Activated CD4-positive, alpha-beta T cell treated with anti-CD3 and anti-CD28 coated beads, Interleukin-2, amount 50 U/mL, for 4 hours (primary cell): ENCODE data around the gene CDH16.

Experiments used
- DNase-seq, 2 experiments: peaks; one replicate each; pipeline ENCODE4 v3.0.0-alpha.2; 2020

CDH16 gene

GRCh38 chr16:66895689-66895979 is 23.1 kb downstream of the CDH16 start:
- no peak for DNase-seq

DNA sequence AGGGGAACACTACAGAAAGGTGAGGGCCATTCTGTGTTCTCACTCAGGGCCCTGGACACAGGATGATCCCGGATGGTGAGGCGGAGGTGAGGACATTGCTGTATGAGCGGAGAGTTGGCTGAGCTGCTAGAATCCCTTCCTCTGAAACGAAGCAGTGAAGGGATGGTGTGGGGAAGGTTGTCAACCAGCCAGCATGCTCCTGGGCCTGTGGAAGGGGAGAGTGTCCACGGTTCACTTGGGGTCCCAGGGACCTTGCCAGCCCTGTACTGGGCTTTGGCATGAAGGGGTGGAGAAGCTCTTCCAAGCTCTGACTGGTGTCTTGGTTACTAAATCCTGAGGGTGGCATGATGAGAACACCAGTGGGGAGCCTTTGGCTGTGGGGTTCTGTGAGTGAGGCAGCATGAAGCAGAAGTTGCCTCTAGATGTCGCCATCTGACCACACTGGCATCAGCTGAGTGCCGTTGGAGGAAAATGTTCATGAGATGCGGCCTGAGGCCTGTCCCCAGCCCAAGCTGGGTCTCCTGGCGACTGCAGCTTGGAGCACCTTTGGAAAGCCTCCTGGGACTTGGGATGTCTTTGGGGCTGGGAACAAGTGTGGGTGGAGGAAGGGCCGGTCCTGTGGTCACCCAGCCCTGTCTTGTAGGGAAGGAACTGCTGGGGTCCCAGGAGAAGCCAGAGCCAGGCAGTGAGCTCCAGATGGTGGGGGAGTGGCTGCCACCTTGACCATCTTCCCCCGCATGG is 23.6 kb downstream of the CDH16 start:
- peak; percentile 58 to 60 for DNase-seq

- DNase-seq, result no peak
Observed at GRCh38 chr16:66894055-66894454, 24.6 kb downstream of the CDH16 start.

- no peak for DNase-seq
Observed at GRCh38 chr16:66891797-66892196, 26.9 kb downstream of the CDH16 start.

GRCh38 chr16:66891360-66891759 is 27.3 kb downstream of the CDH16 start:
- no peak for DNase-seq

DNA sequence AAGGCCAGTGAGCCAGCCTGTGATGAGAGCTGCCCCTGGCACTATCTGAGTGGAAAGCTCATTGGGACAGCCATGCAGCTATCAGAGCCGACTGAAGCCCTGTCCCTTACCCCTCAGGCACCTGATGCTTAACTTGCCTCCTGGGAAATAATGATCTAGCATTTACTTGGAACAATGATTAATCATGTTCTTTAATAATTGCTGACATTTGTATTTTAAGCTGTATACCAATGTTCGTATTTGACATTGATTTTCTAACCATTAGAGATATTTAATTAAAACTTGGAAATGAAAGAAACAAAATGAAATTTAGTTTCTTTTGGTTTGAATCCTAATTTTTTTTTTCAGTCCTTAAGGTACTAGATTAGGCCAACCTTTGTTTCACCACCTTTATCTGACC is 27.9 kb downstream of the CDH16 start:
- DNase-seq, result no peak

DNA sequence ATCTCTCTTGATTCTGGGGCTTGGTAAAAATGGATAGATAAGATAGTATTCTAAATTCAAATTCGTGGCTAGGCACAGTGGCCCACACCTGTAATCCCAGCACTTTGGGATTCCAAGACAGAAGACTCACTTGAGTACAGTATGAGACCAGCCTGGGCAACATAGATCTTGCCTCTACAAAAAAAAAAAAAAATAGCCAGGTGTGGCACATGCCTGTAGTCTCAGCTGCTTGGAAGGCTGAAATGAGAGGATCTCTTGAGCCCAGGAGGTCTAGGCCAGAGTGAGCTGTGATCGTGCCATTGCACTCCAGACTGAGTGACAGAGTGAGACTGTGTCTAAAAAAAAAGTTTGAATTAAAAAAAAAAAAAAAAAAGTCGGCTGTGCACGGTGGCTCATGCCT is 29.1 kb downstream of the CDH16 start:
- DNase-seq, result no peak

DNA sequence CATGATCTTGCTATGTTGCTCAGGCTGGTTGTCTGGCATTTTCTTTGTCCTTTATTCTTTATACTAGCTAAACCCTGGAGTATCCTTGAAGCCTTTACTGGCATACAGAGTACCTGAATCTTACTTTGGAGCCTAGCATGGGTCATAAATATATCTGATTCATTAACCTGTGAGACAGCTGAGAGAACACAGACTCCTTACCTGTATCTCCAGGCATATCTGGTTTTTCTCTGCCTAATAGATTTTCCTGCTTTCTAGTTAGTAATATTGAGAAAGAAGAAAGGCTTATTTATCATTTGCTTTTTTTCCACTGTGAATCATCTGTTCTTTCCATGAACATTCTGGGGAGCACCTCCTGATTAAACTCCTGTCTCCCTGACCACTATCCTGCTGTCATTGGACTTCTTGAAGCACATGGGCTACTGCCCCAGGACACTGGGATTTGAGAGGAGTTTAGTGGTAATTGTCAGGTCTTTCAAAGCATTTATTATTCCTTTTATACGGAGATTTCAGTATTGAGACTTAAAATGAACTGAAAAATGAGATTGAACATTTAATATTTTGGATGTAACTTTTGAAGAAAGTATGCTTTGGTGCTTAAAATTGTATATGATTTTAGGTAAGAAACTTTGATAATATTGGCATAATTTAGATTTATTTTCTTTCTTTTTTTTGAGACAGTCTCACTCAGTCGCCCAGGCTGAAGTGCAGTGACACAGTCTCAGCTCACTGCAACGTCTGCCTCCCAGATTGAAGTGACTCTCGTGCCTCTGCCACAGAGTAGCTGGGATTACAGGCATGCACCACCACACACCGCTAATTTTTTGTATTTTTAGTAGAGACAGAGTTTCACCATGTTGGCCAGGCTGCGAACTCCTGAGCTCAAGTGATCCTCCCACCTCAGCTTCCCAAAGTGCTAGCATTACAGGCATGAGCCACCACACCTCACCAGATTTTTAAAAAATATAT is 29.8 kb downstream of the CDH16 start:
- DNase-seq, result no peak

- no peak for DNase-seq
Observed at GRCh38 chr16:66886914-66887313, 31.8 kb downstream of the CDH16 start.

DNA sequence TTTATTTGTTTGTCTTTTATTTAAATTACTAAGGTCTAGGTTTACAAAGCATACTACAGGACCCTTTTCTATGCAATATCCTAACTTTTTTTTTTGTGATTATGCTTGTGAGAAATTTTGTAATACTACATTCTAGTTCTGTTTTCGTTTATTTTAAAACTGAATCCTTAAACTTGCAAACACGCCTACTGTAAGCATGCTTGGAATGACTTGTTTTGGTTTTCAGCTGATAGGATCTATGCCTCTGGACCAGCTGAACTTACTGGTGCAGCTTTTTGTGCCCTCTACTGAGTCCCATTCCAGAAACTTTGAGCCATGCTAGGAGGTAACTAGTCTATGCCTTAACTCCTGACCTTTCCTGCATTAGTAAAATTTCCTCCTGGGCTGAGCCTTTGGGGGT is 32.4 kb downstream of the CDH16 start:
- DNase-seq, result no peak

DNA sequence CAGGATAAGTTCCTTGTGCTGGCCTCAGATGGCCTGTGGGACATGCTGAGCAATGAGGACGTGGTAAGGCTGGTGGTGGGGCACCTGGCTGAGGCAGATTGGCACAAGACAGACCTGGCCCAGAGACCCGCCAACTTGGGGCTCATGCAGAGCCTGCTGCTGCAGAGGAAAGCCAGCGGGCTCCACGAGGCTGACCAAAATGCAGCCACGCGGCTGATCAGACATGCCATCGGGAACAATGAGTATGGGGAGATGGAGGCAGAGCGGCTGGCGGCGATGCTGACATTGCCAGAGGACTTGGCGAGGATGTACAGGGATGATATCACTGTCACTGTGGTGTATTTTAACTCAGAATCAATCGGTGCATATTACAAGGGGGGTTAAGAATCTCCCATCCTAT is 33.2 kb downstream of the CDH16 start:
- DNase-seq, result no peak

GRCh38 chr16:66882702-66883101 is 36.0 kb downstream of the CDH16 start:
- DNase-seq, result no peak

- DNase-seq, result no peak
Observed at GRCh38 chr16:66881964-66882508, 36.6 kb downstream of the CDH16 start.

DNA sequence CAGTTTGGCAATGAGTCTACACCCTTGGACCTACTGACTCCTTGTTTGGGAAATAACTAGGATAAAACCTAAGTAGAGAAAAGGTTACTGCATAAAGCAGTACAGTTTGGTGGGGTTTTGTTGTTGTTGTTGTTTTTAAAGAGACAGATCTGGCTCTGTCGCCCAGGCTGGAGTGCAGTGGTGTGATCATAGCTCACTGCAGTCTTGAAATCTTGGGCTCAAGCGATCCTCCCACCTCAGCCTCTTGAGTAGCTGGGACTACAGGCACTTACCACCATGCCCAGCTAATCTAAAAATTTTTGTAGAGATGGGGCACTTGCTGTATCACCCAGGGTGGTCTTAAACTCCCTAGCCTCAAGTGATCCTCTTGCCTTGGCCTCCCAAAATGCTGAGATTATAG is 37.1 kb downstream of the CDH16 start:
- no peak for DNase-seq

DNA sequence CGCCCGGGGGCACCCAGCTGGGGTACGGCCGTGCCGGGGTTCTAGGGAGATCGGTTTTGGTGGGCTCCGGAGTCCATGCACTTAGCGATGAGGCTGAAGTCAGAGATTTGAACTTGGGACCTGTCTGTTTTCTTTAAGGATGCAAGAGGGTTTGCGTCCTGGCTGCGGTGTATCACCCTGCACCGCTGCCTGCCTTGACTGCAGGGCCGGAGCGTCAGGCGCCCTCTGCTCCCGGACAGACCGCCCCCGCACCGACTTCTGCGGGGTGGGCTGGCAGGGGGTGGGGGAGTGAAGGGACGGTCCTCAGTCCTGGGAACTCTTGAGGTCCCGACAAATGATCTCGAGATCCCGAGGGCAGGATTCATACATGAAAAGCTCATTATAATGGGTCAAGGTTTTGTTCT is 37.7 kb downstream of the CDH16 start:
- DNase-seq, result no peak

- DNase-seq, result peak; percentile 85 to 86
Observed at GRCh38 chr16:66880288-66881013, 38.2 kb downstream of the CDH16 start, which contains the start of gene PDP2. Gene PDP2, plus strand, starts transcription at chr16:66880515. Its CDS starts 3,770 bp downstream, at chr16:66884285.

GRCh38 chr16:66878067-66878466 is 40.6 kb downstream of the CDH16 start:
- DNase-seq, result peak in 1 of 2 experiments; percentile 44

GRCh38 chr16:66874079-66874775 is 44.5 kb downstream of the CDH16 start:
- DNase-seq, result no peak

GRCh38 chr16:66873685-66874055 is 45.0 kb downstream of the CDH16 start:
- DNase-seq, result no peak

DNA sequence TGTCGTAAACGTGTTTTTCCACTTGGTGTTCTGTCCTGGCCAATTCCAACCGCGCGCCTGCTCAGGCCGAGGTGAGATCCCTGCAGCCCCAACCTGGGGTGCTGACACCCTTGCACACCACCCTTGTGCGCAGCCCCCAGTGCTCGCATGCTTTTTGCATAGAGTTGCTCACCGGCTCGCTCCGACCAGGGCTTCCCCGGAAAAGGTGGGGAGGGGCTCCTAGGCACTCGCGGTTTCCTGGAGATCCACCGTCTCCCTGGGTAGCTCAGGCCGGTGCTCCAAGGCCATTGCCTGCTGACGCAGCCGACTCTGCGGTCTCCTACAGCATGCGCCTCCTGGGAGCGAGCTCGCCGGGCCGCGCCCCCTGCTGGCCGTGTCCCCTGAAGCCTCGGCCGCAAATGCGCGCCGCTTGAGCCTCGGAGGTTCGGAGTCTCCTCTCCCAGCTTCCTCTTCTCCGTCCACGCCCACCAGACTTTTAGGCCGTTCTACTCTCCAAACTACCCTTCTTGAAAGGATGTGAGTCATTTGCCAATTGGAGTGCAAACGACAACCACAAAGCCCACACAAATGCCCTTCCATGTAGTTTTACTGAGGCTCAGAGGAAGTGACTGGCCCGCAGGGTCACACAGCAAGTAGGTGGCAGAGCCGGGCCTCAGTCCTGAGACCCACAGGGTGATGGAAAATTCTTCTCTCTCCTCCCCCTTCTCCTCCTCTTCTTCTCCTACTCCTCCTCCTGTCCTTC is 45.6 kb downstream of the CDH16 start:
- DNase-seq, result peak; percentile 81 to 82

GRCh38 chr16:66872559-66872942 is 46.1 kb downstream of the CDH16 start:
- no peak for DNase-seq

GRCh38 chr16:66871840-66872239 is 46.8 kb downstream of the CDH16 start:
- DNase-seq, result no peak
